C4-2B (cell line): ENCODE measurements around the gene PTPRF.

ENCODE experiments used
- H3K27ac ChIP-seq: fragments of 450-650 bp; 2 replicates; pipeline ENCODE4 v1.5.1; 2017
- ZFX ChIP-seq: fragments of 450-650 bp; IDR thresholded peaks from 2 replicates; pipeline ENCODE4 v1.6.1; 2017
- TF ChIP-seq, protein P1 (sequence below): fragments of 450-650 bp; conservative IDR thresholded peaks from 2 replicates; pipeline ENCODE4 v1.5.1; 2017; ENCODE audit warnings: mild to moderate bottlenecking

The PTPRF gene

DNA sequence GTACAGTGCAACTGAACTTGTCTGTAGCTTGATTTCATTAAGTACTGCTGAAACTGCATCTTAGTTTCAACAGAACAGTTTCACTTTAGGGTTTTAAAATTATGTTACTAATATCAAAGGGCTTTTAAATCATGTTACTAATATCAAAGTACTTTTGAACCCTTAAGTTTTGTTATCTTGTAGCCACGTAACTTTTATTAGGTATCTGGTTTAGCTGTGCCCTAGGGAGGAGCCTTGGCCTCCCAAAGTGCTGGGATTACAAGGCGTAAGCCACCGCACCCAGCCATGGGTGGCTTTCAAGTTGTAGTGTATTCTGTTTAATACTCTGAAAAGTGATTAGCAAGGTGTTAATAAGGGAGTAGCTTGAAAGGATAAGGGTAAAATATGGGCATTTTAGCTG is 121.2 kb downstream of the PTPRF start:
- TF ChIP-seq, protein P1, sequence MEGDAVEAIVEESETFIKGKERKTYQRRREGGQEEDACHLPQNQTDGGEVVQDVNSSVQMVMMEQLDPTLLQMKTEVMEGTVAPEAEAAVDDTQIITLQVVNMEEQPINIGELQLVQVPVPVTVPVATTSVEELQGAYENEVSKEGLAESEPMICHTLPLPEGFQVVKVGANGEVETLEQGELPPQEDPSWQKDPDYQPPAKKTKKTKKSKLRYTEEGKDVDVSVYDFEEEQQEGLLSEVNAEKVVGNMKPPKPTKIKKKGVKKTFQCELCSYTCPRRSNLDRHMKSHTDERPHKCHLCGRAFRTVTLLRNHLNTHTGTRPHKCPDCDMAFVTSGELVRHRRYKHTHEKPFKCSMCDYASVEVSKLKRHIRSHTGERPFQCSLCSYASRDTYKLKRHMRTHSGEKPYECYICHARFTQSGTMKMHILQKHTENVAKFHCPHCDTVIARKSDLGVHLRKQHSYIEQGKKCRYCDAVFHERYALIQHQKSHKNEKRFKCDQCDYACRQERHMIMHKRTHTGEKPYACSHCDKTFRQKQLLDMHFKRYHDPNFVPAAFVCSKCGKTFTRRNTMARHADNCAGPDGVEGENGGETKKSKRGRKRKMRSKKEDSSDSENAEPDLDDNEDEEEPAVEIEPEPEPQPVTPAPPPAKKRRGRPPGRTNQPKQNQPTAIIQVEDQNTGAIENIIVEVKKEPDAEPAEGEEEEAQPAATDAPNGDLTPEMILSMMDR = no peak
- TF ChIP-seq ZFX = no peak

GRCh38 chr1:43653339-43653738 is 122.7 kb downstream of the PTPRF start:
- H3K27ac ChIP-seq = no peak overlapping the region
- TF ChIP-seq, protein P1 = no peak
- TF ChIP-seq ZFX = no peak

More for the DNA sequence above, 121.2 kb downstream of the PTPRF start:
- no peak overlapping the region for H3K27ac ChIP-seq

DNA sequence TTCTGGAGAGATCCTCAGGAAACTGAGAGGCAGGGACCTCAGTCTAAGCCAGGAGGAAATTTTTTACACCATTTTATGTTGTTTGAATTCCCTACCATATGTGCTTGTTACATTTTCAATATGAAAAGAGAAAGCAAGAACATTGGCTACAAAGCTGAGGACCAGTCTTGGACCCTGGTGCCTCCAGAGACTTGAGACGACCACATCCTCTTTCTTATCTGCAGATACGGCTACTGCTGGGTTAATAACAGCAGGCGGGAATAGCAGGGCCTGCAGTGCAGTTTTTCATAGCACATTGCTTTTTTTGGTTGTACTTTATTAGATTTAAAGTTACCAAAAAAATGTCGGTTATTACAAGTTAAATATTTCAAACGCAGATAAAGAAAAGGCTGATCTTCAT is 123.2 kb downstream of the PTPRF start:
- H3K27ac ChIP-seq = no peak overlapping the region
- no peak for TF ChIP-seq ZFX
- TF ChIP-seq, protein P1 = no peak

DNA sequence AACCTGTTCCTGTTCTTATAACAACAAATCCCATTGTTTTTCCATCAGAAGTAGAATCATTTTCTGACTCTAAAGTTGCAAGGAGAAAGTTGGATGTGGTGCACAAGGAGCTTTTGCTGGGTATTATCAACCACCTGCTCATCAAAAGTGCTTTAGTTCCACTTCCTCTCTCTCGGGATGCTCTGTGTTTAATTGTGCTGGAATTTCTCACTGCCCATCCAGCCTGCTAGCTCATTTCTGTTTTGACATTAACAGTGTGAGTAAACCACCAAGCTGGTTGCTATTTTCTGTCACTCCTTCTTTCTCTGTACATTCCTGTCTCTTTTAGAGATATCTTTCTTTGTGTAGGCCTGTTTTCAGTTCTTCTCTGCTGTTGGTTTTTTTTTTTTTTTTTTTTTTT is 125.3 kb downstream of the PTPRF start:
- TF ChIP-seq, protein P1 = no peak
- no peak for TF ChIP-seq ZFX
- no peak overlapping the region for H3K27ac ChIP-seq

DNA sequence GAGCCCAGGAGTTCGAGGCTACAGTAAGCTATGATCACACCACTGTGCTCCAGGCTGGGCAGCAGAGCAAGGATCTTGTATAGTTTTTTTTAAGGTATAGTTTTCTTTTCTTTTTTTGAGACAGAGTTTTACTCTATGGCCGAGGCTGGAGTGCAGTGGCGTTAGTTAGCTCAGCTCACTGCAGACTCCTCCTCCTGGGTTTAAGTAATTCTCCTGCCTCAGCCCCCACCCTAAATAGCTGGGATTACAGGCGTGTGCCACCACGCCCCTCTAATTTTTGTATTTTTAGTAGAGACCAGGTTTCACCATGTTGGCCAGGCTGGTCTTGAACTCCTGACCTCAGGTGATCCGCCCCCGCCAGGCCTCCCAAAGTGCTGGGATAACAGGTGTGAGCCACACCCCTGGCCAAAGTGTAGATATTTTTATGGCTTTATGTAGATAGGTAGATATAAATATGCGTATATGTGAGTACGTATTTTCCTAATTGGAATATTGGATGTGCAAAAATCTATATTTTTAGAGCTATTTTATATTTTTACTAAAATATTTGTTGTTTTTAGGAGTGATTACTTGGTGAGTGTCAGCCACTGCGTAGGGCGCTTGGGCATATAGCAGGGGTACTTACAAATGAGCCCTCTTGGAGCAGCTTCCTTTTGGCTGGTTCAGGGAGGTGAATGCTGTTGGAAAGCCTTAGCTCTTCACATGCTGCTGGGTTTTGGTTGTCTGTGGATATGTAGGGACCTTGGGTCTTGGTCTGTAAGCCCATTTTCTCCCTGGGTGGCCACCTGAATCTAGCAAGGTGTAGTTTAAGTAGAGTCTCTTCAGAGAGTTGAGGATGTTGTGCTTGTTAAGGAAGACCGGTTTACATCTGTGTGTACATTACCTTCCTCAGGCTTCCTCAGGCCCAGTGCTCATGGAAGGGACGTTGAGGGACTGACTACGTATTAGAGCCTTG is 128.8 kb downstream of the PTPRF start:
- H3K27ac ChIP-seq = no peak overlapping the region
- no peak for TF ChIP-seq ZFX
- TF ChIP-seq, protein P1 = no peak

DNA sequence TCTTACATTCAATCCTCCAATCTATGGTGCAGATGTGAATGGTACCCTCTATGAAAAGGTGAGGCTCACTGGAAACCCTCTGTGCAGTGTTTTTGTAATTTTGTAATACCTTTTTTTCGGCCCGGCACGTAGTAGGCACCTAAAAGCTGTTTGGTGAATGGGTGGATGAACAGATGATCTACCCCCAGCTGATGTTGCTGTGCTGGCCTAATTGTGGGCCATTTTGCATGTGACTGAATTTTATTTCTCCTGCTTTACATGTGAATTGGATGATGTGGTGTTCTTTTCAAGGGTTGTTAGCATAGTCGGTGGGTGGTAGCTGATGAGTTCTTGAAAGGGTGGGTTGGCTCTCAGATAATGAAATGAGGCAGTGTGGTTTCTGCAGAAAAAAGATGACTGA is 129.7 kb downstream of the PTPRF start:
- H3K27ac ChIP-seq = no peak overlapping the region
- TF ChIP-seq, protein P1 = no peak
- TF ChIP-seq ZFX = no peak

DNA sequence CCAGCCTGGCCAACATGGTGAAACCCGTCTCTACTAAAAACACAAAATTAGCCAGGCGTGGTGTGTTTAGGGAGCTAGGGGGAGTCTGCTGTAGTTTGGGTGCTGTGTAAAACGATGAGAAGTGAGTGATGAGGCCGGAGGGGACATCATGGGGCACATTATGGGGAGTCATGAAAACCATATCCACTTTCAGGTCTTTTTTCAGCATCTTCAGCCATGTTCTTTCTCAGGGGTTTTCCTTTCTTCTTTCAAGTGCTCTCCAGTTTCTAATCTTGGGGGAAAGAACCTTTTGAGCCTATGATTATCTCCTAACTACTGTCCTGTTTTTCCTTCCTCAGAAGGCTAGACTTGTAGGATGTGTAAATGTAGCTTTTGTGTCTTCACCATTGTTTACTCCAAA is 133.7 kb downstream of the PTPRF start:
- TF ChIP-seq, protein P1 = no peak
- TF ChIP-seq ZFX = no peak
- no peak overlapping the region for H3K27ac ChIP-seq
